Measurements from ENCODE around the gene IL1R2. TPM values are rescaled to one million over a fixed set of nuclear protein-coding genes. Genes with fewer than 3 reads are reported as not detected.

The IL1R2 gene
- total and polyA plus RNA-seq, 2 of the 13 experiments (the other 11 are each of a cell fraction or from before 2014, with no cell fraction given), result 3.6 to 7.3 TPM

DNA sequence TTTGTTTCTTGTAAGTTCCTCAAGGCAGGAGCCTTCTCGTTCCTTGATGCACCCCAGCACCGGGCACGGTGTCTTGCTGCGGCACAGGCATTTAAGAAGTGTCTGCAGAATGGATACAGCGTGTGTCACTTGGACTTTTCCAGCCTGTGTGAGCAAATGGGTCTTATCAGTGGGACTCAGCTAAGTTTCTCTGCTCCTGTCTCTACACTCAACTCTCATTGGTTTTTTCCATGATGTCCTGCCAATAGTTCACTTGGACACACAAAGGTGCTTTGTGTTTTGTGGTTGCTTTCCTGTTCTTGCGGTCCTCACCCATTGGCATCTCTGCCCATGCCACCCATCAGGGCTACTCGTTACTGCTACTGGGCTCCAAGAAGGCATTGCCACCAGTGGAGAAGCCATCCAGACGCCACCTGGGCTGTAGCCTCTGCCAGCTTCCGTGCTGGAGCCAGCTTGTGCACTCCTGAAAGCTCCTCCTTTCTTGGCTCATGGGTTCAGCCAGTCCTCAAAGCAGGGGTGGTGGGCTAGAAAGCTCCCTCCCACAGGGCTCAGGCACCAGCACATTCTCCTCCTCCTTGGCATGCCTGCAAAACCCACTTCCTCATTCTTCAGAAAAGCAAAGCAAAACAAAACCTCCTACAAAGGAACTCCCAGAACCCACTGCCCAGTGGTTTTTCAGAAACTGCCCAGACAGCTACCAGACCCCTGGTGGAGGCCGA is 41.4 kb downstream of the IL1R2 start (continued):
- no peak for TF ChIP-seq MLLT10 (CRISPR knock-in tag; IDR thresholded peaks at IDR 0.05)
- peak; percentile 66; the same call in 1 of the 2 replicates for TF ChIP-seq TARDBP (CRISPR knock-in tag; IDR thresholded peaks at IDR 0.05)
- no peak for TF ChIP-seq KLF6 (CRISPR knock-in tag; IDR thresholded peaks at IDR 0.05)
- TF ChIP-seq STAG1 (CRISPR knock-in tag; IDR thresholded peaks at IDR 0.05), result 0 out of 2 replicates have a peak, but pooled peaks have one; percentile 12
- no peak for TF ChIP-seq RORA (CRISPR knock-in tag; IDR thresholded peaks at IDR 0.05)
- TF ChIP-seq, protein P1, sequence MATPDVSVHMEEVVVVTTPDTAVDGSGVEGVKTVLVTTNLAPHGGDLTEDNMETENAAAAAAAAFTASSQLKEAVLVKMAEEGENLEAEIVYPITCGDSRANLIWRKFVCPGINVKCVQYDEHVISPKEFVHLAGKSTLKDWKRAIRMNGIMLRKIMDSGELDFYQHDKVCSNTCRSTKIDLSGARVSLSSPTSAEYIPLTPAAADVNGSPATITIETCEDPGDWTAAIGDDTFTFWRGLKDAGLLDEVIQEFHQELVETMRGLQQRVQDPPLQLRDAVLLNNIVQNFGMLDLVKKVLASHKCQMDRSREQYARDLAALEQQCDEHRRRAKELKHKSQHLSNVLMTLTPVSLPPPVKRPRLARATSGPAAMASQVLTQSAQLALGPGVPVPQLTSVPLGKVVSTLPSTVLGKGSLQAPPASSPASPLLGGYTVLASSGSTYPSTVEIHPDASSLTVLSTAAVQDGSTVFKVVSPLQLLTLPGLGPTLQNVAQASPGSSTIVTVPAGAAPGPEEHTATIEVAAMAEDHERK (CRISPR knock-in tag; IDR thresholded peaks at IDR 0.05; ENCODE audit: low read depth), result no peak
- TF ChIP-seq, protein P2, sequence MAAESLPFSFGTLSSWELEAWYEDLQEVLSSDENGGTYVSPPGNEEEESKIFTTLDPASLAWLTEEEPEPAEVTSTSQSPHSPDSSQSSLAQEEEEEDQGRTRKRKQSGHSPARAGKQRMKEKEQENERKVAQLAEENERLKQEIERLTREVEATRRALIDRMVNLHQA (CRISPR knock-in tag; IDR thresholded peaks at IDR 0.05), result no peak
- no peak for TF ChIP-seq ZSCAN22 (CRISPR knock-in tag; IDR thresholded peaks at IDR 0.05)
- no peak for TF ChIP-seq TFDP2 (CRISPR knock-in tag; IDR thresholded peaks at IDR 0.05)
- TF ChIP-seq ZNF788 (CRISPR knock-in tag; IDR thresholded peaks at IDR 0.05; ENCODE audit: borderline replicate concordance), result 0 out of 2 replicates have a peak, but pooled peaks have one; percentile 74
- TF ChIP-seq ATRX (CRISPR knock-in tag; IDR thresholded peaks at IDR 0.05; ENCODE audit: borderline replicate concordance), result no peak
- peak; percentile 32; the same call in 1 of the 2 replicates for TF ChIP-seq ZNF598 (CRISPR knock-in tag; IDR thresholded peaks at IDR 0.05; ENCODE audit: borderline replicate concordance)
- TF ChIP-seq ZNF546 (CRISPR knock-in tag; conservative IDR thresholded peaks at IDR 0.05), result no peak
- no peak for TF ChIP-seq SIN3B (IDR thresholded peaks at IDR 0.05; ENCODE audit: low read length)
- TF ChIP-seq, protein P3, sequence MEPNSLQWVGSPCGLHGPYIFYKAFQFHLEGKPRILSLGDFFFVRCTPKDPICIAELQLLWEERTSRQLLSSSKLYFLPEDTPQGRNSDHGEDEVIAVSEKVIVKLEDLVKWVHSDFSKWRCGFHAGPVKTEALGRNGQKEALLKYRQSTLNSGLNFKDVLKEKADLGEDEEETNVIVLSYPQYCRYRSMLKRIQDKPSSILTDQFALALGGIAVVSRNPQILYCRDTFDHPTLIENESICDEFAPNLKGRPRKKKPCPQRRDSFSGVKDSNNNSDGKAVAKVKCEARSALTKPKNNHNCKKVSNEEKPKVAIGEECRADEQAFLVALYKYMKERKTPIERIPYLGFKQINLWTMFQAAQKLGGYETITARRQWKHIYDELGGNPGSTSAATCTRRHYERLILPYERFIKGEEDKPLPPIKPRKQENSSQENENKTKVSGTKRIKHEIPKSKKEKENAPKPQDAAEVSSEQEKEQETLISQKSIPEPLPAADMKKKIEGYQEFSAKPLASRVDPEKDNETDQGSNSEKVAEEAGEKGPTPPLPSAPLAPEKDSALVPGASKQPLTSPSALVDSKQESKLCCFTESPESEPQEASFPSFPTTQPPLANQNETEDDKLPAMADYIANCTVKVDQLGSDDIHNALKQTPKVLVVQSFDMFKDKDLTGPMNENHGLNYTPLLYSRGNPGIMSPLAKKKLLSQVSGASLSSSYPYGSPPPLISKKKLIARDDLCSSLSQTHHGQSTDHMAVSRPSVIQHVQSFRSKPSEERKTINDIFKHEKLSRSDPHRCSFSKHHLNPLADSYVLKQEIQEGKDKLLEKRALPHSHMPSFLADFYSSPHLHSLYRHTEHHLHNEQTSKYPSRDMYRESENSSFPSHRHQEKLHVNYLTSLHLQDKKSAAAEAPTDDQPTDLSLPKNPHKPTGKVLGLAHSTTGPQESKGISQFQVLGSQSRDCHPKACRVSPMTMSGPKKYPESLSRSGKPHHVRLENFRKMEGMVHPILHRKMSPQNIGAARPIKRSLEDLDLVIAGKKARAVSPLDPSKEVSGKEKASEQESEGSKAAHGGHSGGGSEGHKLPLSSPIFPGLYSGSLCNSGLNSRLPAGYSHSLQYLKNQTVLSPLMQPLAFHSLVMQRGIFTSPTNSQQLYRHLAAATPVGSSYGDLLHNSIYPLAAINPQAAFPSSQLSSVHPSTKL (CRISPR knock-in tag; IDR thresholded peaks at IDR 0.05), result peak; percentile 39; the same call in 1 of the 2 replicates
- TF ChIP-seq ZNF136 (CRISPR knock-in tag; IDR thresholded peaks at IDR 0.05; ENCODE audit: low read depth), result no peak
- no peak for TF ChIP-seq ZNF143 (CRISPR knock-in tag; IDR thresholded peaks at IDR 0.05)
- TF ChIP-seq FOXA3 (CRISPR knock-in tag; IDR thresholded peaks at IDR 0.05), result 0 out of 2 replicates have a peak, but pooled peaks have one; percentile 3
- TF ChIP-seq CREBL2 (CRISPR knock-in tag; IDR thresholded peaks at IDR 0.05; ENCODE audit: borderline replicate concordance), result no peak
- TF ChIP-seq ZNF180 (CRISPR knock-in tag; IDR thresholded peaks at IDR 0.05; ENCODE audit: borderline replicate concordance, low read depth), result no peak
- TF ChIP-seq ZNF331 (CRISPR knock-in tag; IDR thresholded peaks at IDR 0.05), result no peak; the same call in 1 of the 2 replicates
- TF ChIP-seq, protein P4, sequence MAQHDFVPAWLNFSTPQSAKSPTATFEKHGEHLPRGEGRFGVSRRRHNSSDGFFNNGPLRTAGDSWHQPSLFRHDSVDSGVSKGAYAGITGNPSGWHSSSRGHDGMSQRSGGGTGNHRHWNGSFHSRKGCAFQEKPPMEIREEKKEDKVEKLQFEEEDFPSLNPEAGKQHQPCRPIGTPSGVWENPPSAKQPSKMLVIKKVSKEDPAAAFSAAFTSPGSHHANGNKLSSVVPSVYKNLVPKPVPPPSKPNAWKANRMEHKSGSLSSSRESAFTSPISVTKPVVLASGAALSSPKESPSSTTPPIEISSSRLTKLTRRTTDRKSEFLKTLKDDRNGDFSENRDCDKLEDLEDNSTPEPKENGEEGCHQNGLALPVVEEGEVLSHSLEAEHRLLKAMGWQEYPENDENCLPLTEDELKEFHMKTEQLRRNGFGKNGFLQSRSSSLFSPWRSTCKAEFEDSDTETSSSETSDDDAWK (CRISPR knock-in tag; IDR thresholded peaks at IDR 0.05), result no peak
